HepG2 (cell line): ENCODE measurements around the gene RBM14. TPM values are rescaled to one million over a fixed set of nuclear protein-coding genes. Genes with fewer than 3 reads are reported as not detected.

ENCODE experiments used
- ATAC-seq: fragments of 200-7000 bp; cut with Tn5 transposase; 3 replicates; pipeline ENCODE4 v1.9.1; 2020; ENCODE audit warnings: mild to moderate bottlenecking, moderate library complexity
- BruUV-seq: library from RNA; stranded (reverse); fragments of 400-500 nt; replicated peaks from 2 replicates; lab custom pipeline; 2021; lab: Mats Ljungman, UMichigan
- CTCF ChIA-PET: fragments of 300-600 bp; formaldehyde crosslinking; extraction: SDS; loops from one replicate; lab custom pipeline; 2021; ENCODE audit warnings: low total read pairs, inconsistent platforms, low intra/inter-chr PET ratio; lab: Yijun Ruan, JAX
- POLR2A ChIA-PET: fragments of 350-600 bp; sonication (Branson Sonifier 250); formaldehyde crosslinking; loops from one replicate; lab custom pipeline; 2020; ENCODE audit warnings: antibody characterized with exemption, inconsistent platforms; lab: Yijun Ruan, JAX
- DNase-seq: peaks from one replicate; pipeline ENCODE4 v3.0.0-alpha.2; 2015; ENCODE audit warnings: low spot score
- FAIRE-seq: peaks from 3 replicates; lab custom pipeline; 2011; peaks lifted over from hg19 to GRCh38; lab: Jason Lieb, UNC
- H2AFZ ChIP-seq: one replicate; pipeline ENCODE4 v1.6.1; 2011; ENCODE audit warnings: low read length, inconsistent platforms
- H3K27ac ChIP-seq: fragments of 300-600 bp; 3 replicates; pipeline ENCODE4 v1.8.0; 2011; ENCODE audit warnings: mixed run types, mild to moderate bottlenecking, mixed read lengths, low read length, inconsistent platforms; ENCODE audit not compliant: insufficient read depth; ENCODE audit errors: extremely low read length
- H3K27me3 ChIP-seq, 2 experiments: fragments of 200-600 bp in 1 of 2; 2 replicates in 1 of 2; 3 replicates in 1 of 2; pipeline versions ENCODE4 v1.6.0 to v1.8.0; 2011; ENCODE audit warnings: low read length in 2 of 2, mild to moderate bottlenecking in 2 of 2, moderate library complexity in 2 of 2, inconsistent platforms in 1 of 2; ENCODE audit not compliant: insufficient read depth in 2 of 2, control insufficient read depth in 1 of 2
- H3K36me3 ChIP-seq, 2 experiments: fragments of 200-600 bp in 1 of 2; replicated peaks in 1 of 2; 2 replicates in 1 of 2; 3 replicates in 1 of 2; pipeline versions ENCODE4 v1.5.1 to v1.8.0; 2011; ENCODE audit warnings: low read length in 2 of 2, inconsistent platforms in 1 of 2; ENCODE audit not compliant: insufficient read depth in 2 of 2, control insufficient read depth in 1 of 2
- H3K4me1 ChIP-seq: 2 replicates; pipeline ENCODE4 v1.5.1; 2012; ENCODE audit warnings: low read length, inconsistent platforms; ENCODE audit not compliant: insufficient read depth
- H3K4me2 ChIP-seq: 2 replicates; pipeline ENCODE4 v1.6.0; 2011; ENCODE audit warnings: low read depth, low read length, inconsistent platforms
- H3K4me3 ChIP-seq, 3 experiments: fragments of 200-600 bp in 1 of 3; sonication (generic), shearing (Covaris generic) in 1 of 3; replicated peaks in 1 of 3; 2 replicates each; pipeline ENCODE4 v1.5.1; 2011 to 2016; ENCODE audit warnings: low read length in 3 of 3, inconsistent platforms in 2 of 3, low read depth in 2 of 3, mild to moderate bottlenecking in 2 of 3, control low read depth in 1 of 3, mixed read lengths in 1 of 3; ENCODE audit not compliant: insufficient read depth in 1 of 3
- H3K79me2 ChIP-seq: one replicate; pipeline ENCODE4 v1.6.1; 2011; ENCODE audit warnings: low read length, inconsistent platforms; ENCODE audit not compliant: insufficient read depth
- H3K9ac ChIP-seq: 2 replicates; pipeline ENCODE4 v1.6.0; 2011; ENCODE audit warnings: mild to moderate bottlenecking, low read depth, low read length, inconsistent platforms; ENCODE audit not compliant: insufficient read depth
- H3K9me3 ChIP-seq: 2 replicates; pipeline ENCODE4 v1.5.1; 2012; ENCODE audit warnings: mild to moderate bottlenecking, low read length
- H4K20me1 ChIP-seq: 2 replicates; pipeline ENCODE4 v1.6.0; 2011; ENCODE audit warnings: inconsistent platforms, mild to moderate bottlenecking, low read length, moderate library complexity; ENCODE audit not compliant: insufficient read depth
- DR1 ChIP-seq: sonication (generic); formaldehyde crosslinking; IDR thresholded peaks from 2 replicates; pipeline ENCODE4 v1.8.0; 2021; ENCODE audit warnings: mild to moderate bottlenecking, missing genetic modification reagents, inconsistent platforms
- MAFF ChIP-seq: IDR thresholded peaks from 2 replicates; pipeline ENCODE4 v1.6.1; 2011; ENCODE audit warnings: low read depth, low read length, improper control_type of control experiment
- MAFK ChIP-seq, 2 experiments: IDR thresholded peaks in 1 of 2; conservative IDR thresholded peaks in 1 of 2; 2 replicates each; pipeline ENCODE4 v1.6.1; 2011; ENCODE audit warnings: improper control_type of control experiment in 2 of 2, low read length in 2 of 2
- NBN ChIP-seq: fragments of 450-650 bp; conservative IDR thresholded peaks from 2 replicates; pipeline ENCODE4 v1.6.1; 2017
- ZMYM2 ChIP-seq: sonication (generic); formaldehyde crosslinking; IDR thresholded peaks from 2 replicates; pipeline ENCODE4 v1.8.0; 2022; ENCODE audit warnings: mild to moderate bottlenecking, missing genetic modification reagents
- WGBS: methylation state at CpG from one replicate; pipeline ENCODE4 v1.1.6; 2017; ENCODE audit warnings: low lambda C conversion rate; 5-methylcytosine and 5-hydroxymethylcytosine counted together
- in situ Hi-C: cut with HindIII; loops from 2 replicates; pipeline ENCODE4 v1.10.0; 2017; ENCODE audit warnings: low pct_unique_long_range_greater_than_20kb; ENCODE audit not compliant: extremely low pct_ligation_motif_present
- intact Hi-C: fragments of 100-400 bp; cut with micrococcal nuclease; formaldehyde crosslinking; loops from one replicate; pipeline ENCODE4 v1.10.0; 2022; ENCODE audit not compliant: unreplicated experiment
- polyA plus RNA-seq, 8 experiments: library from polyadenylated mRNA; depleted of rRNA in 3 of 8; stranded (reverse) in 7 of 8; unstranded in 1 of 8; fragments of >200 nt; fragmentation: Illumina TruSeq in 4 of 8; extraction: Trizol in 4 of 8; gene quantifications; 2 replicates each; pipeline versions ENCODE4 v1.2.1 to v1.2.3, GENCODE V29; 2011 to 2016; ENCODE audit warnings: low read depth in 4 of 8, missing spikeins in 1 of 8, mixed read lengths in 1 of 8; ENCODE audit not compliant: insufficient read depth in 1 of 8
- total RNA-seq, 5 experiments: library from RNA; depleted of rRNA; stranded (reverse); fragments of >200 nt; fragmentation: Illumina TruSeq; extraction: Trizol; gene quantifications; 2 replicates each; pipeline ENCODE4 v1.2.3, GENCODE V29; 2016; ENCODE audit warnings: low read depth in 1 of 5

Gene RBM14
- total and polyA plus RNA-seq, 2 of the 13 experiments (the other 11 are each of a cell fraction or from before 2014, with no cell fraction given): 12.7 to 44.1 TPM

DNA sequence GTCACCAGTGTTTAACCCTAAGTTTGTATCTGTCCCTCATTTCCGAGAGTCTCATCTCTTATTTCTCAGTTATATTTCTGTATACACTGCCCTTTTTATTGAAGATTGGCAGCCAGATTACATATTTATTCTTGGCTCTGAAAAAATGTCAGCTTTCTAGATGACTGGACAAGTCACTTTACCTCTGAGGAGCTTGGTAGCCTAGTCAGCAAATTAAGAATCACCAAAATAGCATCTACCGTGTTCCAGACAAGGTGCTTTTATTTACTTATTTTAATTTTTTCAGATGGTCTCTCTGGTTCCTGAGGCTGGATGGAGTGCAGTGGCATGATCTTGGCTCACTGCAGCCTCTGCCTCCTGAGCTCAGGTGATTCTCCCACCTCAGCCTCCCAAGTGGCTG, 16.5 kb downstream of the RBM14 start:
- CTCF ChIA-PET: no interaction called here
- H3K4me3 ChIP-seq: no peak overlapping the region
- H2AFZ ChIP-seq: no peak overlapping the region
- no peak for DNase-seq
- intact Hi-C loops: no loop called here
- no peaks in the 10 kb centered on the region for H3K27me3 ChIP-seq
- peaks cover 79% of the 10 kb centered on the region for H3K79me2 ChIP-seq
- TF ChIP-seq MAFK (conservative IDR thresholded peaks at IDR 0.05 in 1 of 2, IDR thresholded peaks at IDR 0.05 in 1 of 2; ENCODE audit: low read length in 2 of 2) (peak; percentile 33 to 73; a peak in 2 of 4 replicates), MAFF (peak; percentile 39; the same call in 1 of the 2 replicates), ZMYM2 (CRISPR knock-in tag) (no peak)
- TF ChIP-seq, all 625 proteins: peak for 2
- peaks cover 18% of the 10 kb centered on the region for H3K4me1 ChIP-seq
- in situ Hi-C loops: no loop called here
- no peak overlapping the region for H3K27ac ChIP-seq
- FAIRE-seq (no peak), ATAC-seq (no peak)
- H3K36me3 ChIP-seq: peaks cover 9 to 20% of the 10 kb centered on the region in 2 experiments
- no peaks in the 10 kb centered on the region for H3K9me3 ChIP-seq
- H3K9ac ChIP-seq: no peak overlapping the region
- POLR2A ChIA-PET: interaction anchor here (10.0 kb wide), 1 partner anchor 12 kb away, joined by 211 read pairs; the partner anchor contains the start of gene RBM14
- H3K4me2 ChIP-seq: no peak overlapping the region
- WGBS: 94% methylated on average over 2 of the region's 2 CpGs
- peaks cover 8% of the 10 kb centered on the region; the same call in 1 of the 2 replicates for H4K20me1 ChIP-seq
- no TSS peak for BruUV-seq

DNA sequence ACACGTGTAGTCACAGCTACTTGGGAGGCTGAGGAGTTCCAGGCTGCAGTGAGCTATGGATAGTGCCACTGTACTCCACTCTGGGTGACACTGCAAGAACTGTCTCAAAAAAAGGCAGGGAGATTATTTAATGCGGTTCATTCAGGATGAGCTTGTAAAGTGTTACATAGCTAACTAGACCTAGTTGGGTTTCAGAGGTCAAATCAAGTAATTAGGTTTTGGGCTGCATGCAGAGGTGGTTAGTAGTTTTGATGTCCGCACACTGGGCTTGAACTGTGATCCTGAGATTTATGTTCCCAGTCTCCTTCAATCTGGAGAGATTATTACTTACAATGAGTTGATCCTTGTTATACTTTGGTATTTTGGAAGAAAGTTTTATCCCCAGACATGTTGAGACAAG, 20.0 kb downstream of the RBM14 start:
- in situ Hi-C loops: no loop called here
- peaks cover 36% of the 10 kb centered on the region for H4K20me1 ChIP-seq
- H3K79me2 ChIP-seq: peaks cover 80% of the 10 kb centered on the region
- no peaks in the 10 kb centered on the region for H3K9me3 ChIP-seq
- ATAC-seq (no peak), FAIRE-seq (no peak), DNase-seq (no peak)
- intact Hi-C loops: no loop called here
- H3K27ac ChIP-seq: peak overlapping the region; percentile 19
- WGBS: 97% methylated on average over 3 of the region's 3 CpGs
- ChIA-PET CTCF (no interaction called here), POLR2A (interaction anchor here (1.1 to 10.0 kb wide), 3 partner anchors 15 to 44 kb away, joined by 3 to 211 read pairs (median 52); partner anchors contain the start of genes CCDC87, CCS, RBM14 and RBM4B)
- H3K9ac ChIP-seq: no peak overlapping the region
- no peak overlapping the region for H2AFZ ChIP-seq
- TF ChIP-seq NBN (no peak), DR1 (CRISPR knock-in tag) (no peak)
- no peaks in the 10 kb centered on the region; a peak in 1 of 5 replicates for H3K27me3 ChIP-seq
- H3K4me3 ChIP-seq: no peak overlapping the region
- peaks cover 43% of the 10 kb centered on the region for H3K4me1 ChIP-seq
- BruUV-seq: no TSS peak
- no peak overlapping the region for H3K4me2 ChIP-seq
- H3K36me3 ChIP-seq: peaks cover 3 to 11% of the 10 kb centered on the region in 2 experiments; a peak in 2 of 5 replicates
